HG02885 (cell line): ENCODE results near the gene ZNF428.

Source experiments
- ATAC-seq: cut with Tn5 transposase; IDR thresholded peaks from one replicate; pipeline ENCODE4 v1.9.1; 2021; ENCODE audit warnings: mild to moderate bottlenecking; ENCODE audit not compliant: unreplicated experiment, poor library complexity

ZNF428 gene

GRCh38 chr19:43570174-43570791 is 49.1 kb downstream of the ZNF428 start:
- no peak for ATAC-seq

GRCh38 chr19:43569657-43570056 is 49.8 kb downstream of the ZNF428 start:
- no peak for ATAC-seq

DNA sequence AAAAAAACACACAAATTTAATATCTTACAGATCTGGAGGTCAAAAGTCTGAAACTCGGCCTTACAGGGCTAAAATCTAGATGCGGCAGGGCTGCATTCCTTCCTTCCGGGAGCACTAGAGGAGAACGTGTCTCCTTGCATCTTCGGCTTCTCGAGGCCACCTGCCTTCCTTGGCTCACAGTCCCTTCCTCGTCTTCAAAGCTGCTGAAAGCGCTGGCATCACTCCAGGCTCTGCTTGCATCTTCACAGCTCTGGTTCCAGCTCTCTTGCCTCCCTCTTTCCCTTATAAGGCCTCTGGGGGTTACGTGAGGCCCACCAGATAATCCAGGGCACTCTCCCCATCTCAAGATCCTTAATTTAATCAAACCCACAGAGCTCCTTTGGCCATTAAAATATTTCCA is 54.6 kb downstream of the ZNF428 start:
- ATAC-seq = no peak

DNA sequence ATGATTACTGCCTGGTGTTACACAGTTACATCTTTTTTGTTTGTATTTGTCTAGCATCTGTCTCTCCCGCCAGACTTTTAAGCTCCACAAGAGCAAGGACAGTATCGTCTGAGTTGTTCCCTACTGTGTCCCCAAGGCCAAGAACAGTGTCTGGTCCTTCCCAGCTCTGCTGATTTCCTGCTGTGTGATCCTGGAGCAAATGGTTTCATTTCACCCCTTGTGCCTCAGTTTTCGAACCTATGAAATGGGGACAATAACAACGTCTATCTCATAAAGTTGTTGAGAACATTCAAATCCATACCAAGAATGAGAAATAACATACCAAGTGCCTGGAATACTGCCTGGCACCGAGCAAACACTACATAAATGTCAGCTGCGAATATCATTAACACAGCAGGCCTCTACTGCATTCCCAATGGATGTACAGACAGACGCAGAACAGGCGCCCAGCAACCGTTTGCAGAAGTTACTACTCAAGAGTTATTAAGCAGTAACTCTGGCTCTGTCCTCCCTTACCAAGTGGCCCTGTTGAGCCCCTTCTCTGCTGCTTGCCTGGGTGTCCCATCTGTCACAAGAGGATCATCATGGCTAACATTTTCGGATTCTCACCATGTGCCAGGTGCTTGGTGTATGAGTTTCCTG is 55.5 kb downstream of the ZNF428 start:
- ATAC-seq = no peak

GRCh38 chr19:43562698-43563241 is 56.7 kb downstream of the ZNF428 start:
- ATAC-seq = no peak

- ATAC-seq = no peak
Measured at GRCh38 chr19:43562226-43562697, 57.2 kb downstream of the ZNF428 start.

GRCh38 chr19:43561139-43561970 is 58.1 kb downstream of the ZNF428 start:
- ATAC-seq = no peak

DNA sequence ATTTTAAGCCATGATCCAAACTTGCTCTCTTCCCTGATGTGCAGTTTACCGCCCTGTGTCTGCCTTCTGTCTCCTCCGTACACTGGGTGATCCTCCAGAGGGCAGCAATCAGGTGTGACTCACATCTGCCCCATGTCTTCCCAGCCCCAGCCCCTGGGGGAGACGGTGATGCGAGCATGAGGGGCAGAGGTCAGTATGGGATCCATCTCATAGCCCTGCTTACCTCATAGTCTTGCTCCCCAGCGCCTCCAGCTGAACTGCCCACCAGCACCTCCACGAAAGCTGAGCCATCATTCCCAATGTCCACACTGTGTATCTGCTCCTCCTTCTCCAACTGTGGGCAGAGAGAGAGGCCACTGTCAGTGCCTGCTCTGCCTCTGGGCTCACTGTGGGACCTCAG is 58.7 kb downstream of the ZNF428 start:
- ATAC-seq = no peak
